DND-41 (cell line): ENCODE results near the gene NMNAT2.

Experiments
- ATAC-seq: fragments of 200-7000 bp; cut with Tn5 transposase; 3 replicates; pipeline ENCODE4 v1.9.1; 2021; ENCODE audit warnings: low read depth; ENCODE audit not compliant: insufficient read depth
- DNase-seq: peaks from one replicate; pipeline ENCODE4 v3.0.0-alpha.2; 2020
- H2AFZ ChIP-seq: 2 replicates; pipeline ENCODE4 v1.6.0; 2012; ENCODE audit warnings: low read depth, low read length
- H3K27ac ChIP-seq: 2 replicates; pipeline ENCODE4 v1.5.1; 2012; ENCODE audit warnings: low read length, inconsistent platforms
- H3K27me3 ChIP-seq: fragments of 200-600 bp; sonication (generic); 2 replicates; pipeline ENCODE4 v1.6.0; 2012; ENCODE audit warnings: low read length, mild to moderate bottlenecking, inconsistent platforms; ENCODE audit not compliant: insufficient read depth, poor library complexity
- H3K36me3 ChIP-seq: 2 replicates; pipeline ENCODE4 v1.5.1; 2012; ENCODE audit warnings: low read length, inconsistent platforms; ENCODE audit not compliant: insufficient read depth
- H3K4me1 ChIP-seq: 2 replicates; pipeline ENCODE4 v1.5.1; 2012; ENCODE audit warnings: mild to moderate bottlenecking, low read length; ENCODE audit not compliant: insufficient read depth
- H3K4me2 ChIP-seq: 2 replicates; pipeline ENCODE4 v1.6.0; 2012; ENCODE audit warnings: mild to moderate bottlenecking, moderate library complexity, low read length, inconsistent platforms; ENCODE audit not compliant: insufficient read depth
- H3K4me3 ChIP-seq, 2 experiments: fragments of 200-600 bp in 1 of 2; shearing (Covaris generic) in 1 of 2; 2 replicates each; pipeline ENCODE4 v1.5.1; 2012 to 2016; ENCODE audit warnings: inconsistent platforms in 2 of 2, low read length in 2 of 2, mild to moderate bottlenecking in 2 of 2, low read depth in 1 of 2, moderate library complexity in 1 of 2
- H3K79me2 ChIP-seq: 2 replicates; pipeline ENCODE4 v1.6.0; 2012; ENCODE audit warnings: low read length, inconsistent platforms; ENCODE audit not compliant: insufficient read depth
- H3K9ac ChIP-seq: 2 replicates; pipeline ENCODE4 v1.6.0; 2012; ENCODE audit warnings: low read depth, mild to moderate bottlenecking, inconsistent platforms, low read length, moderate library complexity
- H3K9me3 ChIP-seq: 2 replicates; pipeline ENCODE4 v1.5.1; 2012; ENCODE audit warnings: low read length, moderate library complexity, mild to moderate bottlenecking, inconsistent platforms; ENCODE audit not compliant: insufficient read depth, severe bottlenecking
- H4K20me1 ChIP-seq: 2 replicates; pipeline ENCODE4 v1.6.0; 2012; ENCODE audit warnings: low read length; ENCODE audit not compliant: insufficient read depth
- EZH2 ChIP-seq: IDR thresholded peaks from 3 replicates; pipeline ENCODE4 v1.6.1; 2012; ENCODE audit warnings: borderline replicate concordance, low read depth, mild to moderate bottlenecking, moderate library complexity, low read length, inconsistent platforms; ENCODE audit not compliant: severe bottlenecking
- TF ChIP-seq, protein P1 (sequence below): IDR thresholded peaks from 2 replicates; pipeline ENCODE4 v1.5.1; 2012; ENCODE audit warnings: borderline replicate concordance, low read length, moderate library complexity, mild to moderate bottlenecking; ENCODE audit not compliant: poor library complexity, severe bottlenecking; ENCODE audit errors: extremely low read depth

Gene NMNAT2

DNA sequence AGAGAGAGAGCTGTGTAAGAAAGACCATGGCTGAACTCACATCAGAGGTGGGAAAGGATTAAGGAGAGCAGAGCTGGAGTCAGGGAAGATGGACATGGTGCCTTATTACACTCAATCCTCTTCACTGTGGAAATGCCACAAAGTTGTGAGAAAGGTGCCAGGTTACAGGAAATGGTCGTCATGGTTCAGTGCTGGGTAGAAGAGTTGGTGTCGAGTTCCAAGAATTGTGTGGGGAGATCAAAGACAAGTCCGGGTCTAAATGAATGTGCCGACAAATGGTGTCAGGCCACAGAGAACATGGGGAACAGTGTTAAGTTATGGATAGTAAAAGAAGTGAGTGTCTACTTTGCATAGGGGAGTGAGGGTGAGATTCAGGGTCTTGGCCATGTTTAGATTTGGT, 191.2 kb downstream of the NMNAT2 start:
- Histone ChIP-seq H3K4me2 (no peak overlapping the region), H3K79me2 (no peaks in the 10 kb centered on the region), H3K9ac (no peak overlapping the region), H2AFZ (no peak overlapping the region), H3K27ac (no peak overlapping the region), H4K20me1 (no peaks in the 10 kb centered on the region), H3K4me3 (no peak overlapping the region), H3K9me3 (no peaks in the 10 kb centered on the region), H3K36me3 (no peaks in the 10 kb centered on the region), H3K4me1 (no peaks in the 10 kb centered on the region), H3K27me3 (peaks cover 15% of the 10 kb centered on the region)
- TF ChIP-seq, protein P1, sequence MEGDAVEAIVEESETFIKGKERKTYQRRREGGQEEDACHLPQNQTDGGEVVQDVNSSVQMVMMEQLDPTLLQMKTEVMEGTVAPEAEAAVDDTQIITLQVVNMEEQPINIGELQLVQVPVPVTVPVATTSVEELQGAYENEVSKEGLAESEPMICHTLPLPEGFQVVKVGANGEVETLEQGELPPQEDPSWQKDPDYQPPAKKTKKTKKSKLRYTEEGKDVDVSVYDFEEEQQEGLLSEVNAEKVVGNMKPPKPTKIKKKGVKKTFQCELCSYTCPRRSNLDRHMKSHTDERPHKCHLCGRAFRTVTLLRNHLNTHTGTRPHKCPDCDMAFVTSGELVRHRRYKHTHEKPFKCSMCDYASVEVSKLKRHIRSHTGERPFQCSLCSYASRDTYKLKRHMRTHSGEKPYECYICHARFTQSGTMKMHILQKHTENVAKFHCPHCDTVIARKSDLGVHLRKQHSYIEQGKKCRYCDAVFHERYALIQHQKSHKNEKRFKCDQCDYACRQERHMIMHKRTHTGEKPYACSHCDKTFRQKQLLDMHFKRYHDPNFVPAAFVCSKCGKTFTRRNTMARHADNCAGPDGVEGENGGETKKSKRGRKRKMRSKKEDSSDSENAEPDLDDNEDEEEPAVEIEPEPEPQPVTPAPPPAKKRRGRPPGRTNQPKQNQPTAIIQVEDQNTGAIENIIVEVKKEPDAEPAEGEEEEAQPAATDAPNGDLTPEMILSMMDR: no peak
- no peak for DNase-seq
- ATAC-seq: no peak

DNA sequence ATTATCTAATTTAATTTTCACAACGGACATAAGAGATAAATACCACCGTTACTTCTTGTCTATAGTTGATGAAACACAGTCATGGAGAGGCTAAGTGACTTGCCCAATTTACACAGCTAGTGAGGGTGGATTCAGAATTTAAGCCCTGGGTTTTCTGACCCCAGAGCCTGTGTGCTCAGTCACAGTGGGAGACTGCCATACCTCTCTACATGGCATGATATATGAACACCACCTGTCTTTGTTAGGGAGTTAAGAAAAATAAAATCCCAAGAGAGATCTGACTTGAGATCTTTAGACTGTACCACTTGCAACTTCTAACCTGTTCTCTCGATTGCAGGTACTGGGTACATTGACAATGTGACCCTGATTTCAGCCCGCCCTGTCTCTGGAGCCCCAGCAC, 191.8 kb downstream of the NMNAT2 start:
- H3K4me1 ChIP-seq: no peaks in the 10 kb centered on the region

DNA sequence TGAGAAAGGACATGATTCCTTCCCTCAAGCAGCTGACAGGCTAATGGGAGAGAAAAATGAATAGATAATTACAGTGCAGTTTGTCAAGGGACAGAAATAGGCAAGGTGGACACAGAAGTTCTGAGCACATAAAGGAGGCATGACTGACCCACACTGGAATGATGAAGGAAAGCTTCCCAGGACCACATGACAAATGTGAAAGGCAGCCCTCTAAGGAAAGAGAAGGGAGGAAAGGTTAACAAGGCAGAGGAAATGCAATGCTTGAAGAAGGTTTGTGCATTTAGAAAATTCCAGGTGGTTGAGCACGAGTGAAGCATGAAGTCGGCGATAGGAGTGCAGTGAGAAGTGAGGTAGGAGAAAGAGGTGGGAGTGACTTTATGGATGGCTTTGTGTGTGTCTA, 194.7 kb downstream of the NMNAT2 start:
- Histone ChIP-seq H3K27me3 (peaks cover 15% of the 10 kb centered on the region), H3K4me1 (peaks cover 10% of the 10 kb centered on the region), H3K27ac (no peak overlapping the region), H3K4me3 (no peak overlapping the region), H3K4me2 (no peak overlapping the region), H2AFZ (no peak overlapping the region), H3K79me2 (no peaks in the 10 kb centered on the region), H4K20me1 (no peaks in the 10 kb centered on the region), H3K36me3 (no peaks in the 10 kb centered on the region), H3K9me3 (no peaks in the 10 kb centered on the region), H3K9ac (no peak overlapping the region)
- TF ChIP-seq, protein P1: no peak
- TF ChIP-seq EZH2: no peak
- no peak for ATAC-seq
- DNase-seq: no peak

More for the DNA sequence above, 191.8 kb downstream of the NMNAT2 start:
- H3K79me2 ChIP-seq: no peaks in the 10 kb centered on the region
- no peak overlapping the region for H3K9ac ChIP-seq
- no peak for ATAC-seq
- peaks cover 15% of the 10 kb centered on the region for H3K27me3 ChIP-seq
- H3K27ac ChIP-seq: no peak overlapping the region
- no peak overlapping the region for H3K4me3 ChIP-seq
- no peak for DNase-seq
- TF ChIP-seq EZH2: no peak
- TF ChIP-seq, protein P1: no peak
- no peaks in the 10 kb centered on the region for H3K36me3 ChIP-seq
- no peak overlapping the region for H3K4me2 ChIP-seq
- H2AFZ ChIP-seq: no peak overlapping the region
- no peaks in the 10 kb centered on the region for H3K9me3 ChIP-seq
- no peaks in the 10 kb centered on the region for H4K20me1 ChIP-seq

DNA sequence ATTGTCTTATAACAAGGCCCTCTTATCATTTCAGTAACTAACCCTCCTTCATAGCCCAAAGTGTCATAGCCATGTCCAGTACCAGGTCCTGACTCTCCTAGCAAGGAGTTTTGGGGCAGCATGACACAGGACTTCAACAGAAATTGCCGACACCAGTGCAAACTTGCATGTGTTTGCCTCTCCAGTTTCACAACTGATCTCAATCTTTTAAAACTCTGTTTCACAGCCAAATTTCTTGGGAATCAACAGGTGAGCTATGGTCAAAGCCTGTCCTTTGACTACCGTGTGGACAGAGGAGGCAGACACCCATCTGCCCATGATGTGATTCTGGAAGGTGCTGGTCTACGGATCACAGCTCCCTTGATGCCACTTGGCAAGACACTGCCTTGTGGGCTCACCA, 195.3 kb downstream of the NMNAT2 start:
- ATAC-seq: no peak
- Histone ChIP-seq H3K9me3 (no peaks in the 10 kb centered on the region), H4K20me1 (no peaks in the 10 kb centered on the region), H3K4me3 (no peak overlapping the region), H2AFZ (no peak overlapping the region), H3K27me3 (peaks cover 15% of the 10 kb centered on the region), H3K79me2 (no peaks in the 10 kb centered on the region), H3K4me1 (peaks cover 16% of the 10 kb centered on the region), H3K27ac (no peak overlapping the region), H3K36me3 (no peaks in the 10 kb centered on the region), H3K9ac (no peak overlapping the region), H3K4me2 (no peak overlapping the region)
- no peak for DNase-seq
- no peak for TF ChIP-seq EZH2
- TF ChIP-seq, protein P1: no peak
